HG03066 (cell line): ENCODE data around the gene LRP1B.

Source experiments
- ATAC-seq: cut with Tn5 transposase; IDR thresholded peaks from one replicate; pipeline ENCODE4 v1.9.1; 2021; ENCODE audit warnings: low read depth; ENCODE audit not compliant: unreplicated experiment

LRP1B gene

GRCh38 chr2:141529659-141530058 lies 601.2 kb downstream of the LRP1B start:
- no peak for ATAC-seq

GRCh38 chr2:141528990-141529389 lies 601.8 kb downstream of the LRP1B start:
- ATAC-seq: peak; percentile 78

GRCh38 chr2:141526760-141527159 lies 604.1 kb downstream of the LRP1B start:
- ATAC-seq: no peak

- ATAC-seq: no peak
These were observed 606.0 kb downstream of the LRP1B start for GRCh38 chr2:141524777-141525176.

GRCh38 chr2:141523199-141523598 lies 607.6 kb downstream of the LRP1B start:
- no peak for ATAC-seq

- ATAC-seq: no peak
These were observed 608.1 kb downstream of the LRP1B start for GRCh38 chr2:141522702-141523101.

- ATAC-seq: no peak
These were observed 608.8 kb downstream of the LRP1B start for GRCh38 chr2:141522048-141522447.

- ATAC-seq: no peak
These were observed 610.9 kb downstream of the LRP1B start for GRCh38 chr2:141519906-141520305.

- no peak for ATAC-seq
These were observed 612.9 kb downstream of the LRP1B start for GRCh38 chr2:141517852-141518421.

- no peak for ATAC-seq
These were observed 613.5 kb downstream of the LRP1B start for GRCh38 chr2:141517180-141517851.

- ATAC-seq: no peak
These were observed 614.9 kb downstream of the LRP1B start for GRCh38 chr2:141515931-141516330.

- peak; percentile 100 for ATAC-seq
These were observed 617.0 kb downstream of the LRP1B start for GRCh38 chr2:141513853-141514252.

GRCh38 chr2:141508806-141509595 lies 621.8 kb downstream of the LRP1B start:
- no peak for ATAC-seq

- no peak for ATAC-seq
These were observed 622.6 kb downstream of the LRP1B start for GRCh38 chr2:141508086-141508752.

GRCh38 chr2:141506135-141506534 lies 624.7 kb downstream of the LRP1B start:
- ATAC-seq: no peak

- no peak for ATAC-seq
These were observed 629.1 kb downstream of the LRP1B start for GRCh38 chr2:141501752-141502151.

- no peak for ATAC-seq
These were observed 631.7 kb downstream of the LRP1B start for GRCh38 chr2:141499123-141499522.

- no peak for ATAC-seq
These were observed 632.3 kb downstream of the LRP1B start for GRCh38 chr2:141498561-141498960.

GRCh38 chr2:141497272-141497671 lies 633.5 kb downstream of the LRP1B start:
- ATAC-seq: no peak

GRCh38 chr2:141496810-141497209 lies 634.0 kb downstream of the LRP1B start:
- ATAC-seq: no peak

GRCh38 chr2:141493936-141494335 lies 636.9 kb downstream of the LRP1B start:
- ATAC-seq: no peak
